Esophagus squamous epithelium (tissue), 5 donors: ENCODE data around the gene CSF1R. TPM values are rescaled to one million over a fixed set of nuclear protein-coding genes. Genes with fewer than 3 reads are reported as not detected.

Experiments
- DNase-seq: peaks from one replicate; lab custom pipeline; 2025; lab: John Stamatoyannopoulos, UW
- H3K27ac ChIP-seq, 4 donors: fragments of 200-600 bp; sonication (generic); one replicate each; pipeline ENCODE4 v1.5.1; 2016 to 2019; ENCODE audit warnings: mild to moderate bottlenecking in 1 of 4
- H3K27me3 ChIP-seq, 4 donors: fragments of 200-600 bp; sonication (generic); 1 replicate in 3 of 4; 2 replicates in 1 of 4; pipeline versions ENCODE4 v1.5.1 to v1.6.0; 2017 to 2021; ENCODE audit warnings: antibody characterized with exemption in 1 of 4
- H3K36me3 ChIP-seq, 3 donors: fragments of 200-600 bp; sonication (generic); one replicate each; pipeline ENCODE4 v1.5.1; 2016 to 2019
- H3K4me1 ChIP-seq, 3 donors: fragments of 200-600 bp; sonication (generic); one replicate each; pipeline ENCODE4 v1.5.1; 2017 to 2019
- H3K4me3 ChIP-seq, 4 donors: fragments of 200-600 bp; sonication (generic); 1 replicate in 3 of 4; 2 replicates in 1 of 4; pipeline ENCODE4 v1.5.1; 2016 to 2019; ENCODE audit warnings: mild to moderate bottlenecking in 2 of 4, moderate library complexity in 1 of 4
- H3K9me3 ChIP-seq, 3 donors: fragments of 200-600 bp; sonication (generic); one replicate each; pipeline ENCODE4 v1.5.1; 2016 to 2019
- POLR2A ChIP-seq, 4 donors: fragments of 450-650 bp; IDR thresholded peaks; one replicate each; pipeline ENCODE4 v1.6.1; 2017; ENCODE audit warnings: antibody characterized with exemption in 4 of 4, mild to moderate bottlenecking in 4 of 4, moderate library complexity in 3 of 4
- WGBS, 2 donors: methylation state at CpG; one replicate each; pipeline ENCODE4 v1.1.5; 2018; 5-methylcytosine and 5-hydroxymethylcytosine counted together
- intact Hi-C: fragments of 100-400 bp; cut with DNase I; formaldehyde crosslinking; loops from one replicate; pipeline ENCODE4 v1.15.0; 2022
- total RNA-seq, 4 donors: library from RNA; depleted of rRNA; stranded (reverse); fragments of >200 nt; gene quantifications; one replicate each; pipeline ENCODE4 v1.1.0, GENCODE V29; 2016
- TF ChIP-seq, protein P1 (sequence below), 6 experiments: fragments of 450-650 bp in 4 of 6; fragments of 200-600 bp in 2 of 6; sonication (generic) in 2 of 6; IDR thresholded peaks; one replicate each; pipeline ENCODE4 v1.5.1; 2016 to 2019; ENCODE audit warnings: antibody characterized with exemption in 6 of 6, mild to moderate bottlenecking in 4 of 6, moderate library complexity in 4 of 6
- donor health status: DM: yes; HTN: yes; CAD: no.

Gene CSF1R
- total RNA-seq, 4 donors from 2014 or later = 4.3 to 38.7 (median 15.1) TPM

DNA sequence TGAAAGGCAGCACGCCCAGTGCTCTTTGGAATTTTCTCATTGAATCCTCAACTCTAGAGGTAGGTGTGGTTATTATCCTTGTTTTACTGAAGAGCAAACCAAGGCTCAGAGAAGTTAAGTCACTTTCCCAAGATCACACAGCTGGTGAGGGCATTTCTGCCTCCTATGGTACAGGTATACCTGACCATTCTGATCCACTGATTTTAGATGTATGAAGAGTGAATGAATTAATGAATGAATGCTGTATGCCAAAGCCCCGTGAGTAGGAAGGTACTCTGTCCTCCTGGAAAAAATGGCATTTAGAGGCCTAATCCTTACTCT is 18.2 kb upstream of the CSF1R start:
- Histone ChIP-seq H3K4me1 (no peaks in the 10 kb centered on the region), H3K36me3 (no peaks in the 10 kb centered on the region), H3K27ac (no peak overlapping the region), H3K9me3 (no peaks in the 10 kb centered on the region), H3K27me3 (no peaks in the 10 kb centered on the region), H3K4me3 (no peak overlapping the region)
- DNase-seq = no peak
- intact Hi-C loops = no loop called here
- 85 to 92% methylated on average over 2 of the region's 2 CpGs for WGBS, 2 donors
- TF ChIP-seq, protein P1, sequence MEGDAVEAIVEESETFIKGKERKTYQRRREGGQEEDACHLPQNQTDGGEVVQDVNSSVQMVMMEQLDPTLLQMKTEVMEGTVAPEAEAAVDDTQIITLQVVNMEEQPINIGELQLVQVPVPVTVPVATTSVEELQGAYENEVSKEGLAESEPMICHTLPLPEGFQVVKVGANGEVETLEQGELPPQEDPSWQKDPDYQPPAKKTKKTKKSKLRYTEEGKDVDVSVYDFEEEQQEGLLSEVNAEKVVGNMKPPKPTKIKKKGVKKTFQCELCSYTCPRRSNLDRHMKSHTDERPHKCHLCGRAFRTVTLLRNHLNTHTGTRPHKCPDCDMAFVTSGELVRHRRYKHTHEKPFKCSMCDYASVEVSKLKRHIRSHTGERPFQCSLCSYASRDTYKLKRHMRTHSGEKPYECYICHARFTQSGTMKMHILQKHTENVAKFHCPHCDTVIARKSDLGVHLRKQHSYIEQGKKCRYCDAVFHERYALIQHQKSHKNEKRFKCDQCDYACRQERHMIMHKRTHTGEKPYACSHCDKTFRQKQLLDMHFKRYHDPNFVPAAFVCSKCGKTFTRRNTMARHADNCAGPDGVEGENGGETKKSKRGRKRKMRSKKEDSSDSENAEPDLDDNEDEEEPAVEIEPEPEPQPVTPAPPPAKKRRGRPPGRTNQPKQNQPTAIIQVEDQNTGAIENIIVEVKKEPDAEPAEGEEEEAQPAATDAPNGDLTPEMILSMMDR (IDR thresholded peaks at IDR 0.05) = no peak
- no peak for TF ChIP-seq POLR2A (IDR thresholded peaks at IDR 0.05)

DNA sequence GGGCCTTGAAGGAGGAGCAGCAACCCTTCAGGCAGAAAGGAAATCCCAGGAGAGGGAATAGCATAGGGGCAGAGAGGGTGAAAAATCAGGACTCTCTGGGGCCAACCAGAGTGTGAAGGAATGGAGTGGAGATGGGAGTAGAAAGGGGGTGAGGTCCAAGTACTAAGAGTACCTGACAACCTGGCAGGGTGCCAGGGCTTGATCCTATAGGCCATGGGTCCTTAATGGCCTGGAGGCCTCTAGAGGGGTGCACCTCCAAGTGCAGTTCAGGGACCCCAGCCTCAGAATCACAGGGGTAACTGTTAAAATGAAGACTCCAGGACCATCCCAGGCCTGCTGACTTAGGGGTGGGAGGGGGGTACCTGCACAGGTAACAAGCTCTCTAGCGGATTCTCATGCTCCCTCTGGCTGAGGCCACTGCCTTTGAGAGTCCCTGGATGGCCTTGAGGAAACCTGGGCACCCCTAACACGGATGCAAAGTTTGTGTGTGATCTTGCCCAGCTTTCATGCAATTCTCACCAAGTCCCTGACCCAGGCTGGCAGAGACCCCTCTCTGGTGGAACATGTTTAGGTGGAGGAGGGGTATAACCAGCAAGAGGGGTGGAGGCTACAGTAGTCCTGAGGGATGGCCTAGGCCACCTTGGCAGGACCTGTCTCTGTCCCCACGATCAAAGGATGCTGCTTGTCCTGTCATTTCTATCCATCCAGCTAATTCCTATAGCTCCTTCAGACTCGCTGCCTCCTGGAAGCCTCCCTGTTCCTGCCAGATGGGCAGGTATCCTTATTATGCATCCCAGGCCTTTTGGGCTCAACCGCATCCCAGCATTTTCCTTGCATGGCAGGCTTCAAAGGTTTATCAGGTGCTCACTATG is 17.6 kb upstream of the CSF1R start:
- DNase-seq = no peak
- Histone ChIP-seq H3K4me1 (no peaks in the 10 kb centered on the region), H3K27me3 (no peaks in the 10 kb centered on the region), H3K27ac (no peak overlapping the region), H3K4me3 (no peak overlapping the region), H3K9me3 (no peaks in the 10 kb centered on the region), H3K36me3 (no peaks in the 10 kb centered on the region)
- intact Hi-C loops = no loop called here
- WGBS, 2 donors = 75 to 81% methylated on average over 3 to 5 of the region's 5 CpGs
- no peak for TF ChIP-seq POLR2A (IDR thresholded peaks at IDR 0.05)
- TF ChIP-seq, protein P1 (IDR thresholded peaks at IDR 0.05) = no peak

DNA sequence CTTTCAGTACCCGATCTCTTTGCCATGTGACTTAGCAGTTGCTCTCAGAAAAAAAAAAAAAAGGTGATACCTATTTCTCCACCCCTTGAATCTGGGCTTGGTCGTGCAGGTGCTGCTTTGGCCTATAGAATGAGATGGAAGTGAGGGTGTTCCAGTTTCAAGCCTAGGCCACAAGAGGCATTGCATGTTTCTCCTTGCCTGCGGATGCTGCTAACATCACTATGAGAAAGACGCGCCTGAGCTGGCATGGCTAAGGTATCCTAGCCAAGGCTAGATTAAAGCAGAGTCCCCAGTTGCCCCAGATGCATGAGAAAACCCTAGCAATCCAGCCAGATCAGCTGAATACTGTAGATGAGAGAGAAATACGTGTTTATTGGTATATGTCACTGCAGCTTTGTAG is 14.7 kb upstream of the CSF1R start:
- 62 to 69% methylated on average over 6 of the region's 6 CpGs for WGBS, 2 donors
- H3K27me3 ChIP-seq = no peaks in the 10 kb centered on the region
- no peak overlapping the region for H3K27ac ChIP-seq
- intact Hi-C loops = no loop called here
- TF ChIP-seq, protein P1 (IDR thresholded peaks at IDR 0.05) = no peak
- TF ChIP-seq POLR2A (IDR thresholded peaks at IDR 0.05) = no peak
- H3K36me3 ChIP-seq = no peaks in the 10 kb centered on the region
- no peaks in the 10 kb centered on the region for H3K4me1 ChIP-seq
- no peak overlapping the region for H3K4me3 ChIP-seq
- DNase-seq = no peak
- H3K9me3 ChIP-seq = no peaks in the 10 kb centered on the region

DNA sequence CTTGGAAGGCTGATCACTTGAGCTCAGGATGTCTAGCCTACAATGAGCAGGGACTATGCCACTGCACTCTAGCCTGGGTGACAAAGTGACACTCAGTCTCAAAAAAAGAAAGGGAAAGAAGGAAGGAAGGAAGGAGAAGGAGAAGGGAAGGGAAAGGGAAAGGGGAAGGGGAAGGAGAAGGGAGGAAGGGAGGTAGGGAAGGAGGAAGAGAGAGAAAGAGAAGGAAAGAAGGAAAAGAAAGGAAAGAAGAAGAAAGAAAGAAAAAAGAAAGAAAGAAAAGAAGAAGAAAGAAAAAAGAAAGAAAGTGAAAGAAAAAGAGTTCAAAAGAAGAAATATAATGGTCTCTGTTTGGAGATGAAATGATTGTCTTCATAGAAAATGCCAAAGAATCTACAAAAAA is 10.8 kb upstream of the CSF1R start:
- H3K36me3 ChIP-seq = no peaks in the 10 kb centered on the region
- DNase-seq = no peak
- TF ChIP-seq POLR2A (IDR thresholded peaks at IDR 0.05) = no peak
- TF ChIP-seq, protein P1 (IDR thresholded peaks at IDR 0.05) = no peak
- H3K4me1 ChIP-seq = no peaks in the 10 kb centered on the region
- no peak overlapping the region for H3K4me3 ChIP-seq
- H3K27me3 ChIP-seq = no peaks in the 10 kb centered on the region
- H3K27ac ChIP-seq = no peak overlapping the region
- H3K9me3 ChIP-seq = no peaks in the 10 kb centered on the region
- intact Hi-C loops = no loop called here

DNA sequence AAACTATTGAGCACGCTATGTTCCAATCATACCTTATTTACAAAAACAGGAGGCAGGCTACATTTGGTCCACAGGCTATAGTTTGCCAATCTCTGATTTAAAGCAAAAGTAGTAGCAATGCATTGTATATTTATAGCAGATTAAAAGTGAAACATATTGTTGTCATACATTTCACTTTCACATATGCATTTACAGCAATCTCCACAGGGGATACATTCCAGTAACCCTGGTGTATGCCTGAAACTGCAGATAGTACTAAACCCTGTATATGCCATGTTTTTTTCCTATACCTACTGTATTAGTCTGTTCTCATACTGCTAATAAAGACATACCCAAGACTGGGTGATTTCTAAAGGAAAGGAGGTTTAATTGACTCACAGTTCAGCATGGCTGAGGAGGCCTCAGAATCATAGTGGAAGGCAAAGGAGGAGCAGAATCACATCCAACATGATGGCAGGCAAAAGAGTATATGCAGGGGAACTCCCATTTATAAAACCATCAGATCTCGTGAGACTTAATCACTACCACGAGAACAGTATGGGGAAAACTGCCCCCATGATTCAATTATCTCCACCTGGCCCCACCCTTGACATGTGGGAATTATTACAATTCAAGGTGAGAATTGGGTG is 5.9 kb upstream of the CSF1R start:
- Histone ChIP-seq H3K9me3 (no peaks in the 10 kb centered on the region), H3K27me3 (peaks cover 0 to 31% (median 0%) of the 10 kb centered on the region in 4 donors), H3K36me3 (no peaks in the 10 kb centered on the region), H3K27ac (no peak overlapping the region), H3K4me3 (no peak overlapping the region), H3K4me1 (no peaks in the 10 kb centered on the region)
- WGBS, 2 donors = 65 to 82% methylated on average over 3 of the region's 3 CpGs
- no peak for TF ChIP-seq POLR2A (IDR thresholded peaks at IDR 0.05)
- TF ChIP-seq, protein P1 (IDR thresholded peaks at IDR 0.05) = no peak
- no peak for DNase-seq
- intact Hi-C loops = no loop called here
